Measurements from ENCODE around the gene JAML. TPM values are rescaled to one million over a fixed set of nuclear protein-coding genes. Genes with fewer than 3 reads are reported as not detected.
"Not testable (repeated sequence)": the region's sequence is repeated elsewhere in the genome, so short reads cannot be mapped to it uniquely, and the experiment has no call there.

JAML gene
- total RNA-seq, 1 donor from 2014 or later, result 2.5 TPM

GRCh38 chr11:118199135-118199534 is 25.7 kb downstream of the JAML start:
- TF ChIP-seq CTCF (IDR thresholded peaks at IDR 0.05; ENCODE audit: insufficient read depth, low read length, poor library complexity, severe bottlenecking), result no peak
- Histone ChIP-seq H3K36me3 (ENCODE audit: control insufficient read depth, insufficient read depth, low read length) (no peaks in the 10 kb centered on the region), H3K27me3 (ENCODE audit: control insufficient read depth, insufficient read depth, low read length) (peaks cover 3% of the 10 kb centered on the region), H3K4me3 (ENCODE audit: low read depth, low read length) (no peak overlapping the region)
- no peak for DNase-seq (ENCODE audit: low read depth)

GRCh38 chr11:118198370-118198769 is 26.4 kb downstream of the JAML start:
- Histone ChIP-seq H3K27me3 (ENCODE audit: control insufficient read depth, insufficient read depth, low read length) (peaks cover 3% of the 10 kb centered on the region), H3K36me3 (ENCODE audit: control insufficient read depth, insufficient read depth, low read length) (no peaks in the 10 kb centered on the region), H3K4me3 (ENCODE audit: low read depth, low read length) (no peak overlapping the region)
- DNase-seq (ENCODE audit: low read depth), result no peak
- peak; percentile 95 for TF ChIP-seq CTCF (IDR thresholded peaks at IDR 0.05; ENCODE audit: insufficient read depth, low read length, poor library complexity, severe bottlenecking)

GRCh38 chr11:118194835-118195627 is 29.8 kb downstream of the JAML start:
- H3K4me3 ChIP-seq (ENCODE audit: low read depth, low read length), result no peak overlapping the region
- H3K27me3 ChIP-seq (ENCODE audit: control insufficient read depth, insufficient read depth, low read length), result peaks cover 3% of the 10 kb centered on the region
- no peaks in the 10 kb centered on the region for H3K36me3 ChIP-seq (ENCODE audit: control insufficient read depth, insufficient read depth, low read length)
- no peak for TF ChIP-seq CTCF (IDR thresholded peaks at IDR 0.05; ENCODE audit: insufficient read depth, low read length, poor library complexity, severe bottlenecking)
- peak; percentile 91 for DNase-seq (ENCODE audit: low read depth)

GRCh38 chr11:118193910-118194566 is 30.8 kb downstream of the JAML start:
- Histone ChIP-seq H3K36me3 (ENCODE audit: control insufficient read depth, insufficient read depth, low read length) (no peaks in the 10 kb centered on the region), H3K4me3 (ENCODE audit: low read depth, low read length) (no peak overlapping the region), H3K27me3 (ENCODE audit: control insufficient read depth, insufficient read depth, low read length) (peaks cover 3% of the 10 kb centered on the region)
- no peak for DNase-seq (ENCODE audit: low read depth)
- TF ChIP-seq CTCF (IDR thresholded peaks at IDR 0.05; ENCODE audit: insufficient read depth, low read length, poor library complexity, severe bottlenecking), result no peak

- not testable (repeated sequence) for DNase-seq (ENCODE audit: low read depth); H3K4me3 ChIP-seq (ENCODE audit: low read depth, low read length); H3K36me3 ChIP-seq (ENCODE audit: control insufficient read depth, insufficient read depth, low read length); H3K27me3 ChIP-seq (ENCODE audit: control insufficient read depth, insufficient read depth, low read length)
These were observed 32.0 kb downstream of the JAML start for GRCh38 chr11:118192817-118193216.

GRCh38 chr11:118190942-118191506 is 33.8 kb downstream of the JAML start:
- not testable (repeated sequence) for H3K27me3 ChIP-seq (ENCODE audit: control insufficient read depth, insufficient read depth, low read length); H3K4me3 ChIP-seq (ENCODE audit: low read depth, low read length); DNase-seq (ENCODE audit: low read depth); H3K36me3 ChIP-seq (ENCODE audit: control insufficient read depth, insufficient read depth, low read length)

Measured in kidney epithelial cell (primary cell).